Caco-2 (cell line): ENCODE measurements around the gene C4orf50. TPM values are rescaled to one million over a fixed set of nuclear protein-coding genes. Genes with fewer than 3 reads are reported as not detected.

Source experiments
- BruUV-seq: library from RNA; stranded (reverse); fragments of 400-500 nt; replicated peaks from 2 replicates; lab custom pipeline; 2021; lab: Mats Ljungman, UMichigan
- CTCF ChIA-PET: fragments of 300-600 bp; sonication (Branson Sonifier 250); formaldehyde crosslinking; loops from one replicate; lab custom pipeline; 2022; ENCODE audit warnings: antibody characterized with exemption; lab: Charles Lee
- POLR2A ChIA-PET: fragments of 300-600 bp; sonication (Branson Sonifier 250); formaldehyde crosslinking; loops from one replicate; lab custom pipeline; 2022; ENCODE audit warnings: antibody characterized with exemption; lab: Charles Lee
- DNase-seq, 2 experiments: peaks; one replicate each; pipeline versions ENCODE4 v3.0.0 to v3.0.0-alpha.2; 2020 to 2022
- H3K27me3 ChIP-seq: replicated peaks from 2 replicates; pipeline ENCODE4 v1.6.0; 2011; ENCODE audit warnings: low read length; ENCODE audit not compliant: control insufficient read depth, insufficient read depth
- H3K36me3 ChIP-seq: 2 replicates; pipeline ENCODE4 v1.5.1; 2011; ENCODE audit warnings: low read length; ENCODE audit not compliant: control insufficient read depth, insufficient read depth
- H3K4me1 ChIP-seq: fragments of 250-450 bp; sonication (Bioruptor Pico); 2 replicates; pipeline ENCODE4 v1.5.1; 2020; ENCODE audit warnings: mild to moderate bottlenecking
- H3K4me3 ChIP-seq: 2 replicates; pipeline ENCODE4 v1.5.1; 2011; ENCODE audit warnings: low read depth, mild to moderate bottlenecking, control low read depth, low read length
- H3K9me3 ChIP-seq: fragments of 250-450 bp; sonication (Bioruptor Pico); 2 replicates; pipeline ENCODE4 v1.5.1; 2020; ENCODE audit warnings: mild to moderate bottlenecking, moderate library complexity
- H3K27ac Mint-ChIP-seq: one replicate; pipeline ENCODE4 v1.8.0; 2022; ENCODE audit warnings: mixed read lengths; ENCODE audit not compliant: unreplicated experiment
- H3K27me3 Mint-ChIP-seq: one replicate; pipeline ENCODE4 v1.8.0; 2022; ENCODE audit warnings: mixed read lengths; ENCODE audit not compliant: insufficient read depth, unreplicated experiment
- H3K36me3 Mint-ChIP-seq: one replicate; pipeline ENCODE4 v1.8.0; 2022; ENCODE audit warnings: mild to moderate bottlenecking, mixed read lengths; ENCODE audit not compliant: insufficient read depth, unreplicated experiment
- H3K4me1 Mint-ChIP-seq: one replicate; pipeline ENCODE4 v1.8.0; 2022; ENCODE audit warnings: low read depth, mixed read lengths; ENCODE audit not compliant: unreplicated experiment
- H3K4me3 Mint-ChIP-seq: one replicate; pipeline ENCODE4 v1.8.0; 2022; ENCODE audit warnings: mild to moderate bottlenecking, moderate library complexity, mixed read lengths; ENCODE audit not compliant: unreplicated experiment
- H3K9me3 Mint-ChIP-seq: one replicate; pipeline ENCODE4 v1.8.0; 2022; ENCODE audit warnings: mixed read lengths; ENCODE audit not compliant: unreplicated experiment
- intact Hi-C: fragments of 100-400 bp; cut with micrococcal nuclease; formaldehyde crosslinking; loops from one replicate; pipeline ENCODE4 v1.10.0; 2022; ENCODE audit not compliant: unreplicated experiment
- total RNA-seq: library from RNA; stranded (reverse); gene quantifications from 2 replicates; pipeline ENCODE4 v1.2.3, GENCODE V29; 2022
- TF ChIP-seq, protein P1 (sequence below), 2 experiments: fragments of 200-600 bp in 1 of 2; IDR thresholded peaks; 1 replicate in 1 of 2; 2 replicates in 1 of 2; pipeline versions ENCODE4 v1.5.1 to v1.8.0; 2011 to 2022; ENCODE audit warnings: antibody characterized with exemption in 1 of 2, control low read depth in 1 of 2, inconsistent platforms in 1 of 2, low read depth in 1 of 2, low read length in 1 of 2, mild to moderate bottlenecking in 1 of 2, moderate library complexity in 1 of 2; ENCODE audit not compliant: insufficient read depth in 1 of 2, severe bottlenecking in 1 of 2, unreplicated experiment in 1 of 2

Gene C4orf50
- total RNA-seq, 1 experiment from 2014 or later, result not detected

DNA sequence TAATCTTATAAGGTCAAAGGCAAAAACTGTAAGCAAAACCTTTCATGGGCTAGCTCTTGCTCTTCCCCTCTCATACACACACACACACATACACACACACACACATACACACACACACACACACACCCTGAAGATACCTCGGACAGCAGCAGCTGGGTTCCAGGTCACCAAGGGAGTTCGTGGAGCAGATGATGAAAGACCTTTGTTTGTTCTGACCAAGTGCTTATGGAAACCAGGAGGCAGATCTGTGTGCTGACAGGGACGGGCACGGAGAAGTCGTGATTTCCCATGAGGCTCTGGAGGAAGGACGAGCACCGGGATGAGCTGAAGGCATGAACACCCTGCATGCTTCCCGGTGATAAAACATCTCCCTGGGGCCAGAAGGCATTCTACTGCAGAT is 90.0 kb downstream of the C4orf50 start:
- H3K4me3 Mint-ChIP-seq, result no peak overlapping the region
- no peaks in the 10 kb centered on the region for H3K36me3 ChIP-seq
- H3K27me3 Mint-ChIP-seq, result peaks cover 23% of the 10 kb centered on the region
- no peaks in the 10 kb centered on the region for H3K9me3 ChIP-seq
- no peak overlapping the region for H3K27ac Mint-ChIP-seq
- no peaks in the 10 kb centered on the region for H3K27me3 ChIP-seq
- BruUV-seq, result no TSS peak
- TF ChIP-seq, protein P1, sequence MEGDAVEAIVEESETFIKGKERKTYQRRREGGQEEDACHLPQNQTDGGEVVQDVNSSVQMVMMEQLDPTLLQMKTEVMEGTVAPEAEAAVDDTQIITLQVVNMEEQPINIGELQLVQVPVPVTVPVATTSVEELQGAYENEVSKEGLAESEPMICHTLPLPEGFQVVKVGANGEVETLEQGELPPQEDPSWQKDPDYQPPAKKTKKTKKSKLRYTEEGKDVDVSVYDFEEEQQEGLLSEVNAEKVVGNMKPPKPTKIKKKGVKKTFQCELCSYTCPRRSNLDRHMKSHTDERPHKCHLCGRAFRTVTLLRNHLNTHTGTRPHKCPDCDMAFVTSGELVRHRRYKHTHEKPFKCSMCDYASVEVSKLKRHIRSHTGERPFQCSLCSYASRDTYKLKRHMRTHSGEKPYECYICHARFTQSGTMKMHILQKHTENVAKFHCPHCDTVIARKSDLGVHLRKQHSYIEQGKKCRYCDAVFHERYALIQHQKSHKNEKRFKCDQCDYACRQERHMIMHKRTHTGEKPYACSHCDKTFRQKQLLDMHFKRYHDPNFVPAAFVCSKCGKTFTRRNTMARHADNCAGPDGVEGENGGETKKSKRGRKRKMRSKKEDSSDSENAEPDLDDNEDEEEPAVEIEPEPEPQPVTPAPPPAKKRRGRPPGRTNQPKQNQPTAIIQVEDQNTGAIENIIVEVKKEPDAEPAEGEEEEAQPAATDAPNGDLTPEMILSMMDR (IDR thresholded peaks at IDR 0.05; ENCODE audit: insufficient read depth in 1 of 2, low read depth in 1 of 2, low read length in 1 of 2, severe bottlenecking in 1 of 2, unreplicated experiment in 1 of 2), result no peak
- ChIA-PET CTCF (no interaction called here), POLR2A (no interaction called here)
- H3K4me1 Mint-ChIP-seq, result no peaks in the 10 kb centered on the region
- intact Hi-C loops, result no loop called here
- no peak overlapping the region for H3K4me3 ChIP-seq
- no peaks in the 10 kb centered on the region for H3K9me3 Mint-ChIP-seq
- H3K4me1 ChIP-seq, result no peaks in the 10 kb centered on the region
- no peaks in the 10 kb centered on the region for H3K36me3 Mint-ChIP-seq
- DNase-seq, result no peak

DNA sequence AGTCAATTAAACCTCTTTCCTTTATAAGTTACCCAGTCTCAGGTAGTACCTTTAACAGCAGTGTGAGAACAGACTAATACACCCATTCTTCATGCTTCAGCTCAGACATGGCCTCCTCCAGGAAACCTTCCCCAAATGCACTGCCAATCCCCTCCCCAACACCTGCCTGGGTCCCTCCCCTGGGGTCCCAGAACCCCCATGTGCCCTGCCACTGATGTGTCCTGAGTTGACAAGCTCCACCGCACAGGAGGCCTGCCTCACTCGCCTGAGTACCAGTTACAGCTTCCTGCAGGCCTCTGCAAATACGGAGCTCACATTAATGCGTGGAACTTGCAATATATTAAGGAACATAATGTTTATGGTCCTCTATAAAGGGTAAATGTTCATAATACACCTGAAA is 90.5 kb downstream of the C4orf50 start:
- Mint-ChIP-seq H3K27me3 (peaks cover 24% of the 10 kb centered on the region), H3K27ac (no peak overlapping the region)
- CTCF ChIA-PET, result no interaction called here

DNA sequence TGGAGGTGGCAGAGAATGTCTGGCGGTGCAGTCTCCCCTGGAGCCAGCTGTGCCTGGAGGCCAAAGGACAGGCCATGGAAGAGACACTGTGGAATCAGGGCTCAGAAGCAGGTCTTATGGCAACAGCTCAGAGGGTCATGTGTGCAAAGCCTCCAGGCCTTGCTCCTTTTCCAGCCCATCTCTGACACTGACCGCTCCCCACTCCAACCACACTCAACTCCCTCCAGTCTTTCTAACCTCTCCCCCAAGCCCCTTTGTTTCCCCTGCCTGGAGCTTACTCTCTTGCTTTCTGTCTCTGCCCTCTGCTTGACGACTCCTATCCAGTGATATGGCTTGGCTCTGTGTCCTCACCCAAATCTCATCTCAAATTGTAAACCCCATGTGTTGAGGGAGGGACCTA is 91.1 kb downstream of the C4orf50 start:
- no peaks in the 10 kb centered on the region for H3K27me3 ChIP-seq
- H3K4me3 Mint-ChIP-seq, result no peak overlapping the region
- H3K9me3 Mint-ChIP-seq, result no peaks in the 10 kb centered on the region
- no TSS peak for BruUV-seq
- no peaks in the 10 kb centered on the region for H3K36me3 Mint-ChIP-seq
- no peaks in the 10 kb centered on the region for H3K36me3 ChIP-seq
- no peak overlapping the region for H3K27ac Mint-ChIP-seq
- H3K4me1 ChIP-seq, result no peaks in the 10 kb centered on the region
- DNase-seq, result no peak
- TF ChIP-seq, protein P1 (IDR thresholded peaks at IDR 0.05; ENCODE audit: insufficient read depth in 1 of 2, low read depth in 1 of 2, low read length in 1 of 2, severe bottlenecking in 1 of 2, unreplicated experiment in 1 of 2), result no peak
- CTCF ChIA-PET, result no interaction called here
- POLR2A ChIA-PET, result no interaction called here
- no peak overlapping the region for H3K4me3 ChIP-seq
- no peaks in the 10 kb centered on the region for H3K9me3 ChIP-seq
- H3K27me3 Mint-ChIP-seq, result peaks cover 24% of the 10 kb centered on the region
- H3K4me1 Mint-ChIP-seq, result no peaks in the 10 kb centered on the region
- intact Hi-C loops, result no loop called here

More for the DNA sequence above, 90.5 kb downstream of the C4orf50 start:
- H3K9me3 ChIP-seq, result no peaks in the 10 kb centered on the region
- no peaks in the 10 kb centered on the region for H3K4me1 Mint-ChIP-seq
- TF ChIP-seq, protein P1 (IDR thresholded peaks at IDR 0.05; ENCODE audit: insufficient read depth in 1 of 2, low read depth in 1 of 2, low read length in 1 of 2, severe bottlenecking in 1 of 2, unreplicated experiment in 1 of 2), result no peak
- no peaks in the 10 kb centered on the region for H3K36me3 ChIP-seq
- no peaks in the 10 kb centered on the region for H3K9me3 Mint-ChIP-seq
- intact Hi-C loops, result no loop called here
- POLR2A ChIA-PET, result no interaction called here
- H3K4me3 ChIP-seq, result no peak overlapping the region
- H3K36me3 Mint-ChIP-seq, result no peaks in the 10 kb centered on the region
- no peak for DNase-seq
- no peak overlapping the region for H3K4me3 Mint-ChIP-seq
- no TSS peak for BruUV-seq
- H3K27me3 ChIP-seq, result no peaks in the 10 kb centered on the region
- no peaks in the 10 kb centered on the region for H3K4me1 ChIP-seq
